ENCODE measurements around the gene NCKAP5.

GRCh38 chr2:133124446-133124845 is 443.8 kb downstream of the NCKAP5 start:
- TF ChIP-seq POLR2AphosphoS5 (IDR thresholded peaks at IDR 0.05) (no peak), CTCF (IDR thresholded peaks at IDR 0.05) (no peak), POLR2A (IDR thresholded peaks at IDR 0.05) (no peak)

Data from upper lobe of left lung (tissue), 4 donors.